Activated CD8-positive, alpha-beta T cell treated with anti-CD3 and anti-CD28 coated beads for 36 hours (primary cell): Measurements from ENCODE around the gene LMAN1L. TPM values are rescaled to one million over a fixed set of nuclear protein-coding genes. Genes with fewer than 3 reads are reported as not detected.
A peak's percentile ranks its signal among the peaks of the same experiment; 100 is the strongest.

ENCODE experiments used
- ATAC-seq: fragments of 200-7000 bp; cut with Tn5 transposase; one replicate; pipeline ENCODE4 v1.10.0; 2021; ENCODE audit warnings: mild to moderate bottlenecking, moderate library complexity
- CTCF ChIA-PET: fragments of 350-600 bp; sonication (Branson Sonifier 250); formaldehyde crosslinking; loops from one replicate; lab custom pipeline; 2021; ENCODE audit warnings: antibody characterized with exemption; lab: Charles Lee
- POLR2A ChIA-PET: fragments of 350-600 bp; sonication (Branson Sonifier 250); formaldehyde crosslinking; loops from one replicate; lab custom pipeline; 2021; ENCODE audit warnings: antibody characterized with exemption; lab: Charles Lee
- DNase-seq: peaks from one replicate; pipeline ENCODE4 v3.0.0-alpha.2; 2020
- H3K27ac Mint-ChIP-seq: one replicate; pipeline ENCODE4 v1.8.0; 2021; ENCODE audit warnings: mild to moderate bottlenecking, mixed read lengths
- H3K27me3 Mint-ChIP-seq: one replicate; pipeline ENCODE4 v1.8.0; 2021; ENCODE audit warnings: mixed read lengths
- H3K36me3 Mint-ChIP-seq: one replicate; pipeline ENCODE4 v1.8.0; 2021; ENCODE audit warnings: low read depth, mixed read lengths
- H3K4me1 Mint-ChIP-seq: one replicate; pipeline ENCODE4 v1.8.0; 2021; ENCODE audit warnings: low read depth, mixed read lengths
- H3K4me3 Mint-ChIP-seq: one replicate; pipeline ENCODE4 v1.8.0; 2021; ENCODE audit warnings: mild to moderate bottlenecking, moderate library complexity, mixed read lengths
- H3K9me3 Mint-ChIP-seq: one replicate; pipeline ENCODE4 v1.8.0; 2021; ENCODE audit warnings: mixed read lengths
- intact Hi-C: fragments of 100-400 bp; cut with micrococcal nuclease; formaldehyde crosslinking; loops from one replicate; pipeline ENCODE4 v1.10.0; 2022
- total RNA-seq, 2 experiments: library from RNA; stranded (reverse); gene quantifications; one replicate each; pipeline ENCODE4 v1.2.3, GENCODE V29; 2021
- TF ChIP-seq, protein P1 (sequence below): fragments of 200-600 bp; IDR thresholded peaks from one replicate; pipeline ENCODE4 v1.8.0; 2022; ENCODE audit warnings: antibody characterized with exemption, mild to moderate bottlenecking

Gene LMAN1L
- under 1 TPM in 1 of 2 experiments, not detected in 1; 0.11 TPM for total RNA-seq

DNA sequence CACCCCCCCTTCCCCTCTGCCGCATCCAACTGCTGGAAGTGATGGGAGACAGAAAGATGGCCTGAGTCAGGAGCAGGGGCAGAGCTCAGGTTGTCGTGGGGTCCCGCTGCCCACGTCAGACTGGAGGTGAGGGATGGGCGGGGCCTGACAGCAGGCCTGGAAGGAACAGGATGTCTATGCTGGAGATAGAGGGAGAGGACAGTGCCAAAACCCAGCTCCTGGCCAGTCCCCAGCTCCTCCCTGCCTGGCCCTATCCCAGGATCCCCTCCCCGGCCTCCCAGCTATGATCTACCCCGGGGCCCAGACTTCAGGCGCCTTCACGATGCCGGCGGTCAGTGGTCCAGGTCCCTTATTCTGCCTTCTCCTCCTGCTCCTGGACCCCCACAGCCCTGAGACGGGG is at the start of gene LMAN1L:
TSS of gene LMAN1L (plus strand) at position 303 of the 400 bp plus-strand sequence. CDS start at position 323, 20 bp downstream.
- ChIA-PET POLR2A (interaction anchor here (0.6 to 1.6 kb wide), 4 partner anchors 8 to 351 kb away, joined by 3 to 5 read pairs (median 4); partner anchors contain the start of gene CPLX3), CTCF (interaction anchor here (0.7 to 1.8 kb wide), 2 partner anchors 42 to 89 kb away, joined by 3 to 6 read pairs; no protein-coding TSS in a partner anchor)
- H3K27ac Mint-ChIP-seq, result no peak within 1 kb of the TSS
- DNase-seq (no peak), ATAC-seq (no peak)
- H3K4me1 Mint-ChIP-seq, result peaks cover 10% of the 10 kb centered on the region
- H3K36me3 Mint-ChIP-seq, result no peaks in the 10 kb centered on the region
- intact Hi-C loops, result no loop called here
- H3K27me3 Mint-ChIP-seq, result no peaks in the 10 kb centered on the region
- no peaks in the 10 kb centered on the region for H3K9me3 Mint-ChIP-seq
- no peak within 1 kb of the TSS for H3K4me3 Mint-ChIP-seq
- TF ChIP-seq, protein P1, sequence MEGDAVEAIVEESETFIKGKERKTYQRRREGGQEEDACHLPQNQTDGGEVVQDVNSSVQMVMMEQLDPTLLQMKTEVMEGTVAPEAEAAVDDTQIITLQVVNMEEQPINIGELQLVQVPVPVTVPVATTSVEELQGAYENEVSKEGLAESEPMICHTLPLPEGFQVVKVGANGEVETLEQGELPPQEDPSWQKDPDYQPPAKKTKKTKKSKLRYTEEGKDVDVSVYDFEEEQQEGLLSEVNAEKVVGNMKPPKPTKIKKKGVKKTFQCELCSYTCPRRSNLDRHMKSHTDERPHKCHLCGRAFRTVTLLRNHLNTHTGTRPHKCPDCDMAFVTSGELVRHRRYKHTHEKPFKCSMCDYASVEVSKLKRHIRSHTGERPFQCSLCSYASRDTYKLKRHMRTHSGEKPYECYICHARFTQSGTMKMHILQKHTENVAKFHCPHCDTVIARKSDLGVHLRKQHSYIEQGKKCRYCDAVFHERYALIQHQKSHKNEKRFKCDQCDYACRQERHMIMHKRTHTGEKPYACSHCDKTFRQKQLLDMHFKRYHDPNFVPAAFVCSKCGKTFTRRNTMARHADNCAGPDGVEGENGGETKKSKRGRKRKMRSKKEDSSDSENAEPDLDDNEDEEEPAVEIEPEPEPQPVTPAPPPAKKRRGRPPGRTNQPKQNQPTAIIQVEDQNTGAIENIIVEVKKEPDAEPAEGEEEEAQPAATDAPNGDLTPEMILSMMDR, result no peak

DNA sequence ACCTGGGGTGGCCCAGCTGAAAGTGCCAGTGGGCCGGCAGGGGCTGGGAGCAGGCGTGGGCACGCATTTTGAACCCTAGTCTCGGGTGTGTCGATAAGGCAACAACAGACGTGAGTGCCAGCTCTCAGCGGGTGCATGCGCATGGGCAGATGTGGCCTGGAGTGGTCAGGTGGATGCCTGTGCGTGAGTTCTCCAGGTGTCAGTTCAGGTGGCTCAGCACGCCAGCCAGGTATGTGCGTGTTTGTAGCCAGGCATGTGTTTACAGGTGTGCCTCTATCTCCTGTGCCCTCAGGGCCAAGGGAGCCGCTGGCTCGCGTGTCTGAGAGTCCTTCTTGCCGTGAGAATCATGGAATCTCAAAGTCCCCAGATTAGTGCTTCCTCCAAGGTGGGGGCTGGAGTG is 49.2 kb upstream of the LMAN1L start:
- Mint-ChIP-seq H3K27ac (no peak overlapping the region), H3K4me3 (no peak overlapping the region), H3K36me3 (no peaks in the 10 kb centered on the region), H3K27me3 (peaks cover 2% of the 10 kb centered on the region), H3K4me1 (peaks cover 12% of the 10 kb centered on the region), H3K9me3 (no peaks in the 10 kb centered on the region)
- POLR2A ChIA-PET, result interaction anchor here (0.6 to 1.2 kb wide), 3 partner anchors 48 to 171 kb away, joined by 3 to 4 read pairs (median 3); no protein-coding TSS in a partner anchor
- DNase-seq (no peak), ATAC-seq (no peak)
- intact Hi-C loops, result no loop called here
- CTCF ChIA-PET, result interaction anchor here (0.9 to 30.3 kb wide), 6 partner anchors 8 to 388 kb away, joined by 3 to 1327 read pairs (median 6); partner anchors contain the start of gene CSK
- TF ChIP-seq, protein P1, result no peak

DNA sequence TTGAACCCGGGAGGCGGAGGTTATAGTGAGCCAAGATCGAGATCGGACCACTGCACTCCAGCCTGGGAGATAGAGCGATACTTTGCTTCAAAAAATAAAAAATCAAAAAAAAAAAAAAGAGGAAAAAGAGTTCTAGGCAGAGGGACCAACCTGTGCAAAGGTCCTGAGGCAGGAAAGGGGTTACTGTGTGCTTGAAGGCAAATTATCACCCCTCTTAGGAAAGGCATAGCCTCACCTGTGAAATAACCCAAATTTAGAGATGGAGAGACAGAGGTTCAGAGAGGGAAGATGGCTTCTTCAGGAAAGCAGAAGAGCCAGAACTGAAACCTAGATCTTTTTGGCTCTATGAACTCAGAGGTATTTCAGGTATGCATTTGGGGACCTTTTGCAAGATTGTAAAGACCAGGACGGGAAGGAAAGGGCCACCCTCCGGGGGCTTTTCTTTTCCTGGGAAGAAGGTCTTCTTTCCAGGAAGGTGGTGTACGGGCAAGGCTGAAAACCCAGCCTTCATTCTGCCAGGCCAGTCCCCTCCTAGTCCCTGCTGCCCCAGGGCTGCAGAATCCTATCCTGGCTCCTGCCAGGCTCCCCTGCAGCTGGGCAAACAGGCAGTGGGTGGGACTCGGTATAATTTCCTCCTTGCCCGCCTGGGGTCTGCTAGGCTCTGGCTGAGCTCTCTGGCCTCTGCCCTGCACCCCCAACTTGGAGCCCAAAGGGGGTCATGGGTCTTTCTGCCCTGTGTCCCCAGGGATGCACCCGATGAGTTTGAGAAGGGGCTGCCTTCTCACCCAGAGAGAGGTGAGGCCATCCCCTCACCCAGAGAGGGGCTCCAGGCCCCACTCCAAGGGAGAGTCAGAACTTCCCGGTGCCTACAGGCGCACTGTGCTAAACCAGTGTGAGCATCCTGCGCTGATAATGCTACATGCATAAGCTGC is 45.2 kb upstream of the LMAN1L start:
- POLR2A ChIA-PET, result interaction anchor here (1.1 to 21.2 kb wide), 4 partner anchors 10 to 33 kb away, joined by 4 to 410 read pairs (median 20); partner anchors contain the start of gene CSK
- H3K4me3 Mint-ChIP-seq, result no peak overlapping the region
- ATAC-seq, result no peak
- no peak for DNase-seq
- CTCF ChIA-PET, result interaction anchor here (0.9 to 30.3 kb wide), 30 partner anchors 9 to 395 kb away, joined by 3 to 1327 read pairs (median 8); partner anchors contain the start of genes CLK3, CPLX3, CSK and CYP1A2
- H3K27ac Mint-ChIP-seq, result no peak overlapping the region
- TF ChIP-seq, protein P1, result no peak
- peaks cover 25% of the 10 kb centered on the region for H3K4me1 Mint-ChIP-seq
- no peaks in the 10 kb centered on the region for H3K9me3 Mint-ChIP-seq
- intact Hi-C loops, result no loop called here
- peaks cover 2% of the 10 kb centered on the region for H3K27me3 Mint-ChIP-seq
- no peaks in the 10 kb centered on the region for H3K36me3 Mint-ChIP-seq

DNA sequence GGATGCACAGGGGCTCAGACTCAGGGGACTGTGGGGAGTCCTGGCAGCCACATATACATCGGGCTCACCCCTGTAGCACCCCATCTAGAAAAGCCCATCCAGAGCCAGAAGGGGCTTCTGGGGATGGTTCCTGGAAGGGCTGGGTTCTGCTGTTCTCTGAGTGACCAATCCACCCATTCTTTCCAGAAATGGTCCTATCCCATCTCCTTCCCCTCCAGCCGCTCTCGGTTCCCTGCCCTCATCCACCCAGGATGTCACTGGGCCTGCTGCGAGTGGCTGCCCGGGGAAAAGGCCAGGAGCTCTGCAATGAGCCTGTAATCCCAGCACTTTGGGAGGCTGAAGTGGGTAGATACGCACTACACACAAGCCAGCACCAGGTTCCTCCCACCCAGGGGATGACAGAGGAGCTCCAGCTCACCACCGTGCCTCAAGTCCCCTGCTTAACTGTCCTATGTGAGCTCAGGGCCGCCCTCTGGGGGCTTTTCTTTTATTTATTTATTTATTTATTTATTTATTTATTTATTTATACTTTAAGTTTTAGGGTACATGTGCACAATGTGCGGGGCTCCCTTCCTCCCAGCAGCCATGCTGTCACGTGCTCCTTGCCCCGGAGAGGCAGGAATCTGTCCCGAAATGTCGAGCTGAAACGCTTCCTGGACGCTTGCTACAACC is 44.4 kb upstream of the LMAN1L start:
- Mint-ChIP-seq H3K4me1 (peaks cover 18% of the 10 kb centered on the region), H3K27ac (peak overlapping the region; percentile 44), H3K4me3 (peak overlapping the region; percentile 19), H3K27me3 (peaks cover 2% of the 10 kb centered on the region), H3K36me3 (no peaks in the 10 kb centered on the region), H3K9me3 (no peaks in the 10 kb centered on the region)
- DNase-seq (no peak), ATAC-seq (peak; percentile 18)
- intact Hi-C loops, result no loop called here
- TF ChIP-seq, protein P1, result no peak
- POLR2A ChIA-PET, result interaction anchor here (1.0 to 21.2 kb wide), 10 partner anchors 8 to 151 kb away, joined by 3 to 410 read pairs (median 6); partner anchors contain the start of gene CSK
- CTCF ChIA-PET, result interaction anchor here (0.7 to 30.3 kb wide), 42 partner anchors 10 to 396 kb away, joined by 3 to 1327 read pairs (median 6); partner anchors contain the start of genes CLK3, CPLX3, CSK and CYP1A2
